Neutrophil (primary cell): ENCODE results near the gene FASLG.

Experiments used
- H3K27ac ChIP-seq: fragments of 200-600 bp; sonication (generic); 2 replicates; pipeline ENCODE4 v1.5.1; 2016; ENCODE audit warnings: mild to moderate bottlenecking, moderate library complexity
- H3K27me3 ChIP-seq: fragments of 200-600 bp; sonication (generic); 2 replicates; pipeline ENCODE4 v1.6.0; 2016; ENCODE audit warnings: mild to moderate bottlenecking
- H3K36me3 ChIP-seq: fragments of 200-600 bp; sonication (generic); 2 replicates; pipeline ENCODE4 v1.5.1; 2017
- H3K4me1 ChIP-seq, 2 experiments: fragments of 200-600 bp in 1 of 2; sonication (generic) in 1 of 2; 1 replicate in 1 of 2; 2 replicates in 1 of 2; pipeline versions ENCODE4 v1.5.1 to v1.6.1; 2013 to 2016; ENCODE audit warnings: low read depth in 1 of 2, low read length in 1 of 2, mild to moderate bottlenecking in 1 of 2, moderate library complexity in 1 of 2; ENCODE audit not compliant: control insufficient read depth in 1 of 2, insufficient read depth in 1 of 2
- H3K4me3 ChIP-seq, 2 experiments: fragments of 200-600 bp in 1 of 2; sonication (generic) in 1 of 2; 1 replicate in 1 of 2; 2 replicates in 1 of 2; pipeline ENCODE4 v1.5.1; 2013 to 2016; ENCODE audit warnings: low read depth in 1 of 2, low read length in 1 of 2, mild to moderate bottlenecking in 1 of 2, moderate library complexity in 1 of 2
- H3K9me3 ChIP-seq: fragments of 200-600 bp; sonication (generic); 2 replicates; pipeline ENCODE4 v1.5.1; 2016
- CTCF ChIP-seq: fragments of 200-600 bp; sonication (generic); IDR thresholded peaks from 2 replicates; pipeline ENCODE4 v1.5.1; 2016; ENCODE audit warnings: antibody characterized with exemption

Gene FASLG

GRCh38 chr1:172642970-172643369 lies 15.9 kb upstream of the FASLG start:
- no peaks in the 10 kb centered on the region for H3K4me1 ChIP-seq
- no peak for TF ChIP-seq CTCF
- H3K4me3 ChIP-seq: no peak overlapping the region
- H3K27ac ChIP-seq: no peak overlapping the region
- H3K36me3 ChIP-seq: no peaks in the 10 kb centered on the region
- no peaks in the 10 kb centered on the region for H3K9me3 ChIP-seq
- H3K27me3 ChIP-seq: no peaks in the 10 kb centered on the region

- Histone ChIP-seq H3K4me1 (no peaks in the 10 kb centered on the region), H3K27ac (no peak overlapping the region), H3K36me3 (no peaks in the 10 kb centered on the region), H3K4me3 (no peak overlapping the region), H3K9me3 (no peaks in the 10 kb centered on the region), H3K27me3 (no peaks in the 10 kb centered on the region)
- TF ChIP-seq CTCF: no peak
Observed at GRCh38 chr1:172646653-172647052, 12.2 kb upstream of the FASLG start.

- no peaks in the 10 kb centered on the region for H3K36me3 ChIP-seq
- H3K9me3 ChIP-seq: no peaks in the 10 kb centered on the region
- TF ChIP-seq CTCF: no peak
- no peak overlapping the region for H3K27ac ChIP-seq
- H3K27me3 ChIP-seq: no peaks in the 10 kb centered on the region
- H3K4me1 ChIP-seq: no peaks in the 10 kb centered on the region
- H3K4me3 ChIP-seq: no peak overlapping the region
Observed at GRCh38 chr1:172647110-172647564, 11.8 kb upstream of the FASLG start.

GRCh38 chr1:172647987-172648386 lies 10.9 kb upstream of the FASLG start:
- no peaks in the 10 kb centered on the region for H3K9me3 ChIP-seq
- no peak for TF ChIP-seq CTCF
- no peaks in the 10 kb centered on the region for H3K36me3 ChIP-seq
- H3K4me3 ChIP-seq: no peak overlapping the region
- H3K4me1 ChIP-seq: no peaks in the 10 kb centered on the region
- no peaks in the 10 kb centered on the region for H3K27me3 ChIP-seq
- no peak overlapping the region for H3K27ac ChIP-seq

GRCh38 chr1:172650474-172651193 lies 8.3 kb upstream of the FASLG start:
- TF ChIP-seq CTCF: no peak
- H3K4me1 ChIP-seq: no peaks in the 10 kb centered on the region
- no peak overlapping the region for H3K4me3 ChIP-seq
- no peaks in the 10 kb centered on the region for H3K36me3 ChIP-seq
- H3K27ac ChIP-seq: no peak overlapping the region
- H3K9me3 ChIP-seq: no peaks in the 10 kb centered on the region
- H3K27me3 ChIP-seq: no peaks in the 10 kb centered on the region
